Activated T-cell treated with anti-CD3 and anti-CD28 coated beads for 24 hours (primary cell): ENCODE data around the gene SFTPD.
"Not testable (repeated sequence)": the region's sequence is repeated elsewhere in the genome, so short reads cannot be mapped to it uniquely, and the experiment has no call there.

Source experiments
- DNase-seq: peaks from one replicate; pipeline ENCODE4 v3.0.0-alpha.2; 2020; ENCODE audit warnings: low read depth

Gene SFTPD

DNA sequence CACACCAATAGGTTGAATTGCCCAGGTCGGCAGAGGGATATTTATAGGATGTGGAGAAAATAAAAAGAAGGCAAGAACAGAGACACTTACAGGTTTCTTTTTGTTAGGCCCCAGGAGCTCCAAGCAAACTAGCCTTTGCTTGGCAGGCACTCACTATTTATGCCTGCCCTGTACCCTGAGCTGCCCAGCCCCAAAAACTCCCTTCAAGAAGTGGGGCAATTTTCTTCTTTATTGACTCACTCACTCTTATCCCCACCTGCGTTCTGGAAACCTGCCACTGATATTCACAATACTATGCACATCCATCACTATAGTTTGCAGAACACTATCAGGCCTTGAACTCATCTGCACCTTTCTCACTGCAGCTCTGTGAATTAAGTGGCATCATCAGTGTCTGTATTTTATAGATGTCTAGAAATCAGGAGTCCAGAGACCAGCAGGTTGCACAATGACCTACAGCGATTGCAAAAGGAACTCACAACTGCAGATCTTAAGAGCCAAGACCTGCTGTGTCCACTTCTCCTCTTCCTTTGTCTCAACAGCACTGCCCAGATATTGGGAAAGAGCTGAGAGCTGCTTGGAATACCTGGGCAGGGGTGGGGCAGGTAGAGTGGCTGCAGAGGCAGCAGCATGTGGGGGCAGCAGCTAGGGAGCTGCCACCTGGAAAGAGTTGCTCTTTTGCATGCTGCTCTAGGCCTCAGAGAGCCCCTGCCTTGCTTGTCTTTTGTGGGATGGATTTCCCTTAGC is at the start of gene SFTPD:
Gene SFTPD, minus strand, starts transcription at position 130 of the 747 bp plus-strand sequence. CDS start 2,446 bp downstream, outside the sequence.
- no peak for DNase-seq

DNA sequence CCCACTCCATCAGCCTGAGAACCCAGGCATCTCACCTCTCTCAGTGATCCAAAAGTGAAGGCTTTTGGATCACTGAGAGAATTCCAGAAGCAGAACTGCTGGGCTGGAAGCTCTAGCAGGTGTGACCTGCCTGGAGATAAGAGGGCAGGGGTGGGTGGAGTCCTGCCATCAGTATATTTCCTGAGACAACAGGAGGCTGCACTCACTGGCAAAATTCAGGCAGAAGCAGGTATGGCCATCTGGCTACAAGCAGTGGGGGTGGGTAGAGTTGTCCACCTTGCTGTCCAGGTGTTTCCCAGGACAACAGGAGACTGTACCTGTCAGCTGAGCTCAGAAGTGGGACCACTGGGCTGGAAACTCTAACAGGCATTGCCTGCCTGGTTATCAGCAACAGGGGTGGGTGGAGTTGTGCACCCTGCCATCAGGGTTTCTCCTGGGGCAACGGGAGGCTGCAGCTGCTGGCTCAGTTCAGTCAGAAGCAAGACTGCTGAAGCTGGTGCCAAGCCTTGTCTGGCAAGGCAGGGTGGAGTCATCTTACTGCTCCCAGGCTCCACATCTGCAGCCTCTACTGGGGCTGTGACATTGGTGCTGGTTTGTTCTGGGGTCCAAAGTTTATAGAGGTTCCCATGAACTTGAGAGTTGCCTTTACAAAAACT is 47.2 kb upstream of the SFTPD start:
- no peak for DNase-seq

DNA sequence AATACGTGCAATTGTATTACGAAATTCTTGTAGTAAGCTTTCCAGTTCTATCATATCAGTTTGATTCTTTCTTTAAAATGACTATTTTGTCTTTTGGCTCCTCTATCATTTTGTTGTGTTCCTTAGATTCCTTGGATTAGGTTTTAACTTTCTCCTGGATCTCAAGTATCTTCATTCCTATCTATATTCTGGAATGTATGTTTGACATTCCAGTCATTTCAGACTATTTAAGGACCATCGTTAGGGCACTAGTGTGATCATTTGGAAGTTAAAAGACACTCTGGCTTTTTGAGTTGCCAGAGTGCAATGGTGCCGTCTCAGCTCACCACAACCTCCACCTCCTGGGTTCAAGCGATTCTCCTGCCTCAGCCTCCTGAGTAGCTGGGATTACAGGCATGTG is 45.7 kb upstream of the SFTPD start:
- DNase-seq, result no peak

DNA sequence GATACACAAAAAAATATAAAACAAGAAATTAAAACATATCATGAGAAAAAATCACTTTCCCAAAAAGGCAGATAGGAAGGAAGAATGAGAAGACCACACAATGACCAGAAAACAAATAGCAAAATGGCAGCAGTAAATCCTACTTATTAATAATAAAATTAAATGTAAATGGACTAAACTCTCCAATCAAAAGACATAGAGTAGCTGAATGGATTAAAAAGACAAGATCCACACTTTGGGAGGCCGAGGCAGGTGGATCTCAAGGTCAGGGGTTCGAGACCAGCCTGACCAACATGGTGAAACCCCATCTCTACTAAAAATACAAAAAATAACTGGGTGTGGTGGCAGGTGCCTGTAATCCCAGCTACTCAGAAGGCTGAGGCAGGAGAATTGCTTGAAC is 39.3 kb upstream of the SFTPD start:
- DNase-seq, result not testable (repeated sequence)

DNA sequence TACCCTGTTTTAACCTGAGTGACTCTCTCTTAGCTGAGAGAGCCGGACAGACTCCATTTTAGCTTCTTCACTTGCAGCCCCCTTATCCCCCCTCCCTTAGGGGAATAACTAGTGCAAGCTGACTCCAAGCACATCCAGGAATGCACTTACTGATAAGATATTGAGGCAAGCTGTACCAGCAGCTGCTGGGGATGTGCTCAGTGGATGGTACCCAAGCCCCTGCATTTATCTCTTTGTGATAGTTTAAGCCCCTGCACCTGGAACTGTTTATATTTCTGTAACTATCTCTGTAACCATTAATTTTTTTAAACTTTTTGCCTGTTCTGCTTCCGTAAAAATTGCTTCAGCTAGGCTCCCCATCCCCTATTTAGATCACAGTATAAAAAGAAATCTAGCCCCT is 37.8 kb upstream of the SFTPD start:
- DNase-seq, result not testable (repeated sequence)

DNA sequence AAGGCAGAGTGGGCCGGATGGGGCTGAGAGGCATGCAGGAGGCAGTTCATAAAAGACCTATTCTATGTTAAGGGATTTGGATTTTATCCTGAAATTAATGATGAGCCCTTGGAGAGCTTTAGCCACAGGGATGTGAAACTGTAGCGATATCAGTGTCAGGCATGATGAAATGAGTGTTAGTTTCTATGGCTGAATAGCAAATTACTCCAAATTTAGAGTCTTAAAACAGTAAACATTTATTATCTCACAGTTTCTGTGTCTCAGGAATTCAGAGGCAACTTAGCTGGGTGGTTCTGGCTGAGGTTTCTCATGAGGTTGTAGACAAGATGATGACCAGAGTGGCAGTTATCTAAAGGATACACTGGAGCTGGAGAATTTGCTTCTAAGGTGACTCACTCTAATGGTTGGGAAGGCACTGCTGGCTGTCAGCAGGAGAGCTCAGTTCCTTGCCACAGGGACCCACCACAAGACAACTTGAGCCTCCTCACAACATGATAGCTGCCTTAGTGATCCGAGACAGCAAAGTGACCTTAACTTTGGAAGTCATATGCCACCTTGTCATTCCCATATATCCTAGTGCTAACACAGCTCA is 36.7 kb upstream of the SFTPD start:
- no peak for DNase-seq

DNA sequence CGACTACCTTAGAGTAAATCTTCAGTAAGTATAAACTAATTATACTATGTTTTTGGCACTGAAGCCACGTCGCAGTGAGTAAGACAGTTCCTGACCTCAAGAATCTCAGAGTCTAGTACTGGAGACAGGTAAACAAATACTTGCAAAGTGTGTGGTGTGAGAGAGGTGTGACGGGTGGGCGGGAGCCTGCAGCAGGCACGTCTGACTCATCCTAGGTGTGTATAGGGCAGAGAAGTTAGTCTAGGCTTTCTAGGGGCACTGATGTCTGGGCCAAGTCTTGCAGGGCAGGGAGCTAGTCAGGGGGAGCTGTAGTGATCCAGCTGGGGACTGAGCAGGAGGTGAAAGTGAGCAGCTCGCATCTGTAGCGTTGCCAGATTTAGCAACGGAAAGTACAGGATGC is 35.9 kb upstream of the SFTPD start:
- DNase-seq, result peak; percentile 18

DNA sequence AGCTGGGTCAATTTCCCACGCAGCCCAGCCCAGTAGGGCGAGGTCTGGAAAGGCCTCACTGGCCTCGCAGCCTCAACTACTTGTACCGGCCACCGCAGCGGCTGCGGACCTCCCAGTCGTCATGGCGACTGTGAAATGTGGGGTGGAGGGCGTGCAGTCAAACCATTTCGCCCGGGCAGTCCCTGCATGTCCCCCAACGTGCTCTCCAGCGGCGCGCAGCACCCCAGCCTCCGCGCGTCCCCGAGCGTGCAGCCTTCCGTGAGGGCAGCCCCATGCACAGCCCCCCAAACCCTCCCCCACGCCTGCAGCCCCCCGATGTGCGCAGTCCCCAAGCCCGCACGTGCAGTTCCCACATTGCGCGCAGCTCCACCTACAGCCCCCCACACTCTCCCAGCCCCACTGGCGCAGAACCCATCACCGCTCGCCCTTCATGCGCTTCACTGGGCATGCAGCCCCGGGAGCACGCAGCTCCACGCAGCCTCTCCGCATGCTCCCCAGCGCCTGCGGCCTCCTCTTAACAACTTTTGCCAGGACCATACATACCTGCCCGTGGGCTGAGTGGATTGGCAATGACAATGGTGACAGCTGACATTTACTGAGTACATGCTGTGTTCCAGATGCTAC is 34.5 kb upstream of the SFTPD start:
- DNase-seq, result no peak

DNA sequence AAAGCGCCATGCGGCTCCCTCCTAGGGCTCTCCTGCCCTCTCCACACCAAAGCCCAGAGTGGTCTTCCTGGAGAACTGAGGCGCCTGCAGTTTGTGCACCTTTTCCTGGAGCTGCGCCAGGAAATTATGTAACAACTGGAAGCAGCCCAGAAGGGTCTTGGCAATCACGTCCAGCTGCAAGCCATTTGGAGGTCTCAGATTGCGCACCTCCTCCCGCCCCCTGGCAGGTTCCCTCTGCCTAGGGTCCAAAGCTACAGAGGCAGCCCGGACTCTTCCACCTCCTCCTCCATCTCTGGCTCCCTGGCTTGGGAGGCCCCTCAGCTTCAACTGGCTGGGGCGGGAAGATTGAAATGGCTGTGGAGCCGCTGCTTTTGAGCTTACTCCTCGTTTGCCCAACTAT is 34.0 kb upstream of the SFTPD start:
- no peak for DNase-seq

DNA sequence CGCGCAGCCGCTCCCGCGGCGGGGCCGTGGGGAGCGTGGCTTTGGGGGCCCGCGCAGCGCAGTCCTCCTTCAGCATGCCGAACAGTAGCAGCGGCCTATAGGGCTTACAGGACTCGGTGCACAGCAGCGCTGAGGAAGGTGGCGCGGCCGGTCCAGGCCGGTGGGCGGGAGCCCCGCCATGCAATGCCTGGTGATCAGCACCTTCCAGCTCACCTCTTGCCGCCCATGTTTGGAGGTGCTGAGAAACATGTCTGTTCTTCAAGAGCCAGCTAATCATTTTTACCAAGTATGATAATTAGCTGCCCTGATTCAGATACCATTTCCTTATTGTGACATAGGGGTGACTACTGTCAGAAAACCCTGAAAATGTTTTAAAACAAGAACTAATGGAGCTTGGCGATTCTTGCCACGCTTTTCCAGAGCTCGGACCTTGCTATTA is 33.5 kb upstream of the SFTPD start:
- no peak for DNase-seq

DNA sequence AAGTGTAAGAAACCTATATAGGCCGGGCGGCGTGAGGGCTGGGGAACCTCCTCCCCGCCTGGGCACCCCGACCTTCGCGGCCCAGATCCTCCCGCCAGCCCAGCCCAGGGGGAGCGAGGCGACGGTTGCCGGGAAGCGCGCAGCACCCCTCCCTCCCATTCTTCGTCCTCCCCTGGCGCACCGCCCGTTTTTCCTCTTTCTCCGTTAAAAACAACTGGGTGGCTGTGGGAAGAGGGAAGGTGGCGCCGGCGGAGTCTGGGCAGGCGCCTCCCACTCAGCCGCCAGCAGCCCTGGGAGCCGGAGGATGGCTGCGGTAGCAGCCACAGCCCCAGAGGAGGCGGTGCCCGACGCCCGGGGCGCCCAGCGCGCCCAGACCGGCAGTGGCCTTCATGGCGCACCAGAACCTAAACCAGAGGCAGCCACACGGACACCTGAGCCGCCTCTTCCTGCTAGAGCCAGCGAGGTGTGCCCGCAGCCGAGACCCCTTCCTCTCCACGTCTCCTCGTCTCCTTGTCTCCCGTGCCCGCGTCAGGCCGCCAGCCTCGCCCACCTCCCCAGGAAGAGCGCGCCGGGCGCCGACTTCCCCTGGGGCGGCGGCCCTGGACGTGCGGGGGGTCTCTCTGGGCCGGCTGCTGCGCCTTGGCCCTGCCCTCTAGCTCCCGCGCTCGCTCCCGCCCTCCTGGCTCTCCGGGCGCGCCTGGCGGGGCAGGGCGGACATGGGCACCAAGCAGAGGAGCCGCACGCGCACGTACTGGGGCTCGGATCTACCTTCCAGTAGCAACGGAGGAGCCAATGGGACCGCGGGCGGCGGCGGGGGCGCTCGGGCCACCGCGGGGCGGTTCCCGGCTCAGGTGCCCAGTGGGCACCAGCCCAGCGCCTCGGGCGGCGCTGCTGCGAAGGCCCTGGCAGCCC is 32.8 kb upstream of the SFTPD start:
- no peak for DNase-seq

DNA sequence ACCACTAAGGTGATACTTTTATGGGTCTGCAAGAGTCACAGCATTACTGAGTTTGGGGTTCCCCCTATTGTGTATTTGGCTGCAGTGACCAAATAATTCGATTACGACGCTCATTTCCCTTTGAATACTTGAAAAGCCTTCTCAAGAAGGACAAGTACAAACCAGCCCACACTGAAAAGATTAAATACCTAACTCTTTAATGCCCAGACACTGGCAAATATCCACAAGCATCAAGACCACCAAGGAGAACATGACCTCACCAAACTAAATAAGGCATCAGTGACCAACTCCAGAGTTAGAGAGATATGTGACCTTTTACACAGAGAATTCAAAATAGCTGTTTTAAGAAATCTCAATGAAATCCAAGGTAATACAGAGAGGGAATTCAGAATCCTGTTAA is 31.8 kb upstream of the SFTPD start:
- no peak for DNase-seq

DNA sequence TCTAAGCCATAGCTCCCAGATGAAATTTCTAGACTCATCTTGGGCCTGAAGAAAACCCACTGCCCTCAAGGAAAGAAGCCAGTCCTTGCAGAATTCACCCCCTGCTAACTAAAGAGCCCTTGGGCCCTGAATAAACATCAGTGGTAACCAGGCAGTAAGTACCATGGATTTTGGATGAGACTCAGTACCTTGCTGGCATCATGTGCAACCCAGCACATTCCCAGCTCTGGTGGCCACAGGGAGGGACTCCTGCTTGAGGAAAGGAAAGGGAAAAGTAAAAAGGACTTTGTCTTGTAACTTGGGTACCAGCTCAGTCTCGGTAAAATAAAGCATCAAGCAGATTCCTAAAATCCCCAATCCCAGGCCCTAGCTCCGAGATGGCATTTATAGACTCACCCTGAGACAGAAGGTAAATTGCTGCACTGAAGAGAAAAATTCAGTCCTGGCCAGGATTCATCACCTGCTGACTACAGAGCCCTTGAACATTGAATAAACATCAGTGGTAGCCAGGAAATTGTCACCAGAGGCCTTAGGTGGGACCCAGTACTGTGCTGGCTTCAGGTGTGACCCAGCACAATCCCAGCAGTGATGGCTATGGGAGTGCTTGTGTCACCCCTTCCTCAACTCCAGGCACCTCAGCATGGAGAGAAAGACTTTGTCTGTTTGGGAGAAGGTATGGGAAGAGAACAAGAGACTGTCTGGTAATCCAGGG is 31.2 kb upstream of the SFTPD start:
- no peak for DNase-seq

DNA sequence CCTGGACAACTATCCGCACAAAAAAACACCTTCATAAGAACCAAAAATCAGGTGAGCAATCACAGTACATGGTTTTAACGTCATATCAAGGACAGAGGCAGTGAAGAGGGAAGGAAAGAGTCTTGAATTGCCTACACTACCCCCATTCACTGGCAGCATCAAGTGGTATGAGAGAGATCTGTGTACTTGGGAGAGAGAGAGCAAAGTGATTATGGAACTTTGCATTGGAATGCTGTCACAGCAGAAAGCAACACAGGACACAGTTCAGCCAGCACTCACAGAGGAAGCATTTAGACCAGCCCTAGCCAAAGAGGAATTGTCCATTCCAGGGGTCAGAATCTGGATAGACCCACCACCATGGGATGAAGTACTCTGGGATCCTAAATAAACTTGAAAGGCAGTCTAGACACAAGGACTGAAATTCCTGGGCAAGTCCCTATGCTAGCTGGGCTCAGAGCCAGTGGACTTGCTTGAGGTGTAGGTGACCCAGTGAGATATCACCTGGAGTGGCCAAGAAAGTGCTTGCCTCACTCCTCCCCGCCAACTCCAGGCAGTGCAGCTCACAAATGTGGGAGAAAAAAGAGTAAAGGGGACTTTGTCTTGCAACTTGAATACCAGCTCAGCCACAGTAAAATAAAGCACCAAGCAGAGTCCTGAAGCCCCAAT is 30.5 kb upstream of the SFTPD start:
- DNase-seq, result no peak

DNA sequence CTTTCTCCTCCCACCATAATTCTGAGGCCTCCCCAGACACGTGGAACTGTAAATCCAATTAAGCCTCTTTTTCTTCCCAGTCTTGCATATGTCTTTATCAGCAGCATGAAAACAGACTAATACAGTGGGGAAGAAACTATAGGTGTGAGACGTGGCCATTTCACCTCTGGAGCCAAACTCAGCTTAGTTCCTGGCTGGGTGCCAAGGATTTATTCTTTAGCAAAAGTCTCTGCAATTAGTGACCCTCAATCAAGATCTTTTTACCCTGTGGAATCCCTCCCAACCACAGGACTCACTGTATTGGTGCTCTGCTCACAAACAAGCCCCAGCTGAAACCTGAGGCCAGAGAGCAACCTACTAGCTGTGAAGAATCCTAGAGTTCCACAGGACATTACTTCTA is 28.1 kb upstream of the SFTPD start:
- DNase-seq, result no peak

DNA sequence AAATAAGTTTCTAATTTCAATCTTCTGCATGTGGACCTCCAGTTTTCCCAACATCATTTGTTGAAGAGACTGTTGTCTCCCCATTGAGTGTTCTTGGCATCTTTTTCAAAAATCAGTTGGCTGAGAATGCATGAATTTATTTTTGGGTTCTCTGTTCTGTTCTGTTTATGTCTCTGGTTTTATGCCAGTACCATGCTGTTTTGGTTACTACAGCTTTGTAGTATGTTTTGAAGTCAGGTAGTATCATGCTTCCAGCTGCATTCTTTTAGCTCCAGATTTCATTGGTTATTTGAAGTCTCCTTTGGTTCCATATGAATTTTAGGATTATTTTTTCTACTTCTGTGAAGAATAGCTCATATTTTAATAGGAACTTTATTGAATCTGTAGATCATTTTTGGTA is 21.2 kb upstream of the SFTPD start:
- DNase-seq, result no peak

DNA sequence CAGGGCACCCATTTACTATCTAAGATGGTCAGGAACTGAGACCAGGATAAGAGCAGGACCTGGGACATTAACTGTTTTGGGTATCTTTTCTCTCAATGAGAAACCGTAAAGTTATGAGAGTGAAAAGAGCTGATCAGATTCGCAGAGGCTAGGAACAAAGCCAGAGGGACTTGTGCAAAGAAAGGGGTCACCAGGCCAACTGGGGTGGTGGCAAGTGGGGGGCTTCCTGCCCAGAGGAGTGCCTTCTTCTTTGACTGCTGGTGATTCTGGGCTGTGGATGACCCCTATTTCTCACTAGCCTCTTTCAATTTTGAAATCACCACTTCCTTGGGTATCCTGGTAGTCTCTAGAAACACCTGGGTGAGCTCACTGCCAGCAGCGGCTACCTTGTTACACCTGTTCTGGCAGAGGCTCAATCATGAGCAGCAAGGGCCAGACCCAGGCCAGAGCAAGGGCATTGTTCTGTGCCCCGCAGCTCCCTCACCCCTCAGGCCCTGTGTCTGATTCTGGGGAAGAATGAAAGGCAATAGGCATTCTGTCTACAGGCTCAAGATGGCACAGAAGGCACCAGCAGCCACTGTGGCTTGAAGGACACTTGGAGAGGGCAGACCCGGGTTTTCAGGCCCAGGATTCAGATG is 999 bp downstream of the SFTPD start:
- DNase-seq, result no peak

DNA sequence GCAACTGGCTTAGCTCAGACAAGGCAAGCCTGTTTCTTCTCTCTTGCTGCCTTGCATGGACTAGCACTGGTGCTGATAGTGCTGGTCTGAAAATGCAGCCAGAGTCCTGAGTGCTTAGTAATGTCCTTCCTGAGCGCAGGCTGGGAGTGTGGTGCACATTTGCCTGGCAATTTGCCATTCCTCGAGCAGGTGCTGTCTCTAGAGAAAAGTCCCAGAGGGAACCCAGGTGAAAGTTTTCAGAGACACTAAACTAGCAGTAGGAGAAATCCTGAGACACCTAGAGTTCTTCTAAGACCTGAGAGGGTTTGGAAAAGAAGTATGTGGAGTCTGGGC is 1.9 kb downstream of the SFTPD start:
- DNase-seq, result no peak

DNA sequence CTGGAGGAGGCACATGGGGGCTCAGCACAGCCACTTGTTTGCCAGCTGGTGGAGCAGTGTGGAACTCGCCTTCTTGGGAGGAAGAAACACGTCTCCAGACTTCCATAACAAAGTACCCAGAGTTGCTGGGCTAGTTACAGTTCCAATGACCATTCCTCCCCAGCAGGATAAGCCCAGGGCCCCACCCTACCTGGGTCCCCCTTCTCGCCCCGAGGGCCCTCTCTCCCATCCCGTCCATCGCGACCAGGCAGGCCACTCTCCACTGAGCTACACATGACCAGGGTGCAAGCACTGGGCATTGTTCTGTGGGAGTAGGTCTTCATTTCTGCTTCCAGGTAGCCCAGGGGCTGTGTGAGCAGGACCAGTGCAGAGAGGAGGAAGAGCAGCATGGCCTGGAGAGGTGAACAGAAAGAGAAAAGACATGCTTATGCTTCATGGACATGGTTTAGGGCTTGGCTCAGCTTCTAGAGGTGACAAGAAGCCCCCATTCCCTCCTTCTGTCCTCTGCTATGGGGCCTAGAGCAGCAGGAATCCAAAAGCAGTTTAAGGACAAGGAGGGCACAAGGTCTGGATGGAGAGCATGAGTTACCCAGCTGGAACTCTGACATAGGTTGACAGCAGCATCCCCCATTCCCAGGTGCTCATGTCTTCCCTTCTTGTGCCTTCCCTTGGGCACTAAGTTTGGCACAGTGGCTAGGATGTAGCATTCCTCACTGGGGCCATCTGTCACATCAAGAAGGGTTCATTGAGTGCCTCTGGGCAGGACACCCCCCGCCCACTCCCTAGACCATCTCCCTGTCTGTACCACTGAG is 2.4 kb downstream of the SFTPD start:
- DNase-seq, result no peak
